Measurements from ENCODE around the gene WRAP73. TPM values are rescaled to one million over a fixed set of nuclear protein-coding genes. Genes with fewer than 3 reads are reported as not detected.

Gene WRAP73, protein sequence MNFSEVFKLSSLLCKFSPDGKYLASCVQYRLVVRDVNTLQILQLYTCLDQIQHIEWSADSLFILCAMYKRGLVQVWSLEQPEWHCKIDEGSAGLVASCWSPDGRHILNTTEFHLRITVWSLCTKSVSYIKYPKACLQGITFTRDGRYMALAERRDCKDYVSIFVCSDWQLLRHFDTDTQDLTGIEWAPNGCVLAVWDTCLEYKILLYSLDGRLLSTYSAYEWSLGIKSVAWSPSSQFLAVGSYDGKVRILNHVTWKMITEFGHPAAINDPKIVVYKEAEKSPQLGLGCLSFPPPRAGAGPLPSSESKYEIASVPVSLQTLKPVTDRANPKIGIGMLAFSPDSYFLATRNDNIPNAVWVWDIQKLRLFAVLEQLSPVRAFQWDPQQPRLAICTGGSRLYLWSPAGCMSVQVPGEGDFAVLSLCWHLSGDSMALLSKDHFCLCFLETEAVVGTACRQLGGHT
- 10.0 and 10.7 TPM in 2 replicates for total RNA-seq

DNA sequence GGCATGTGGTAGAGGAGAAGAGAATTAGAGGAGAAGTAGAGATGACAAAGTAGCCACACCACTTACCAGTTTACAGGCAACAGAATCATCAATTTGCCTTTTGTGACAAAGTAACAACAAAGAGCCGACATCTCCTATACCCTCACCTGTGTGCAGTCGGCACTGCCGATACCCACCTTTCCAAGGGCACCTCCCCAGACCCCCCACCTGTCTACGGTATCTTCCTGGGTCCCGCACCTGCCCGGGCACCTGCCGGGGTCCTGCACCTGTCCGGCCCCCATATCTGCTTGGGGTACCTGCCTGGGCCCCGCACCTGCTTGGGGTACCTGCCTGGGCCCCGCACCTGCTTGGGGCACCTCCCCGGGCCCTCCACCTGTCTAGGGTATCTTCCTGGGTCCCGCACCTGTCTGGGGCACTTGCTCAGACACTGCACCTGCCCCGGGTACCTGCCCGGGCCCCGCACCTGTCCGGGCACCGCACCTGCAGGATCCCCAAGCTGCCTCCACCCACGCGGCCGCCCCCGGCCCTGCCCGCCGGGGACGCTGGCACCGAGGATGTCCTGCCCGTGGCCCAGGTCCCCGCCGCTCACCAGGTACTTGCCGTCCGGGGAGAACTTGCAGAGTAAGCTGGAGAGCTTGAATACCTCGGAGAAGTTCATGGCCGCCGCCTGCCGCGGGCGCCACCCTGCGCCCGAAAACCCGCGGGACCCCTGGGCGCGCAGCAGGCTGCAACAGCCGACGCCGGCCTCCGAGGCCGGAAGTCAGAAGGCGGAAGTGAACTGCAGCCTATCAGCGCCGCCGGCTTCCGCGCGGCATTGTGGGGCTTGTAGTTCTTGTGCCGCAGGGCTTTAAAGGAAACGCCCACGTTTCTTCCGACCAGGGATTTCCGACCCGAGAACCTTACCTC, at the start of gene WRAP73:
Gene WRAP73, minus strand, starts transcription at position 762 of the 906 bp plus-strand sequence. Its CDS starts 104 bp downstream, at position 658.

DNA sequence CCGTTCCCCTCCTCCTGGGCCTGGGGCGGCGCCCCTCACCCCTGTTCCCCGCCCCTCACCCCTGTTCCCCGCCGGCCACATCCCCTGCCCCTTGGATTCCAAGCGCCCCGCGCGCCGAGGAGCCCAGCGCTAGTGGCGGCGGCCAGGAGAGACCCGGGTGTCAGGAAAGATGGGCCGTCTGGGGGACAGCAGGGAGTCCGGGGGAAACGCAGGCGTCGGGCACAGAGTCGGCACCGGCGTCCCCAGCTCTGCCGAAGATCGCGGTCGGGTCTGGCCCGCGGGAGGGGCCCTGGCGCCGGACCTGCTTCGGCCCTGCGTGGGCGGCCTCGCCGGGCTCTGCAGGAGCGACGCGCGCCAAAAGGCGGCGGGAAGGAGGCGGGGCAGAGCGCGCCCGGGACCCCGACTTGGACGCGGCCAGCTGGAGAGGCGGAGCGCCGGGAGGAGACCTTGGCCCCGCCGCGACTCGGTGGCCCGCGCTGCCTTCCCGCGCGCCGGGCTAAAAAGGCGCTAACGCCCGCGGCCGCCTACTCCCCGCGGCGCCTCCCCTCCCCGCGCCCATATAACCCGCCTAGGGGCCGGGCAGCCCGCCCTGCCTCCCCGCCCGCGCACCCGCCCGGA, 2.1 kb upstream of the WRAP73 start, which contains the start of gene TP73:
Gene TP73, plus strand, starts transcription at position 587 of the 618 bp plus-strand sequence. CDS start 29,850 bp downstream, outside the sequence.

DNA sequence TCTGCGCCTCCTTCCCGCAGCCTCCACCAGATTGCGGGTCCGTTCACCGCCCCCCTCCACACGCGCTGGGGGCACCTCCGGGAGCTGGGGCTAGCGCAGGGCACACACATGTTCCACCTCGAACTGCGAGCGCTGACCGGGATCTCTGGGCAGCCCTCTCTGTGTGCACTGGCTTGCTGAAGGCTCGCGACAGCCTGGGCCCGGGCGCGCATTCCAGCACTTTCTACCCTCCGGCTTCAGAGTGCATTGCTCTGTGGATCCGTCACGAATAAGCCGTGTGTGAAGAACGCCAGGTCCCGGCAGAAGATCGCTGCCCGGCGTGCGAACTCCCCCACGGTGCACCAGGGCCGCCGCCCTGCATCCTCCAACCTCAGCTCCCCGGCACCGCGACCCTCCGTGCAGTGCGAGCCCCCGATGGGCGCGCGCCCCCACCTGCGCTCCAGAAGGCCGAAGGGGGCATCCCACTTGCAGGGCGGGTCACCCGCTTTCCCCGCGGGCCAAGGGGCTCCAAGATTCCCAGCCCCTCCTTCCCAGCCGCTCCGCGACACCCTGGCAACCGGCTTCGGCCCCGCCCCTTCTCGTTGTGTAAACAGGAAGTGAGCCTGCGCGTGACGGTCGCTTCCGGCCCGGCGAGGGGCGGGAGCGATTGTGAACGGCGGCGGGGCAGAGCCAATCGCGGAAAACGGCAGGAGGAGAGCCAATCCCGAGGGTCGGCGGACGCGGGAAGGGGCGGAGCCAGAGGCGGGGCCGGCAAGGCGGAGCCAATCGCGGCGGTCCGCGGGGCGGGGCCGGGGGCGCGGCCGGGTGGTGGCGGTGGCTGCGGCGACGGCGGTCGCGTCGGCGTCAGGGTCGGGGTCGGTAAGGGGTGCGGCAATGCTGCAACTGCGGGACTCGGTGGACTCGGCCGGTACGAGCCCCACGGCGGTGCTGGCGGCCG, 25.4 kb downstream of the WRAP73 start, which contains the start of gene TPRG1L:
Gene TPRG1L, plus strand, starts transcription at position 816 of the 937 bp plus-strand sequence. Its CDS starts 58 bp downstream, at position 874.

DNA sequence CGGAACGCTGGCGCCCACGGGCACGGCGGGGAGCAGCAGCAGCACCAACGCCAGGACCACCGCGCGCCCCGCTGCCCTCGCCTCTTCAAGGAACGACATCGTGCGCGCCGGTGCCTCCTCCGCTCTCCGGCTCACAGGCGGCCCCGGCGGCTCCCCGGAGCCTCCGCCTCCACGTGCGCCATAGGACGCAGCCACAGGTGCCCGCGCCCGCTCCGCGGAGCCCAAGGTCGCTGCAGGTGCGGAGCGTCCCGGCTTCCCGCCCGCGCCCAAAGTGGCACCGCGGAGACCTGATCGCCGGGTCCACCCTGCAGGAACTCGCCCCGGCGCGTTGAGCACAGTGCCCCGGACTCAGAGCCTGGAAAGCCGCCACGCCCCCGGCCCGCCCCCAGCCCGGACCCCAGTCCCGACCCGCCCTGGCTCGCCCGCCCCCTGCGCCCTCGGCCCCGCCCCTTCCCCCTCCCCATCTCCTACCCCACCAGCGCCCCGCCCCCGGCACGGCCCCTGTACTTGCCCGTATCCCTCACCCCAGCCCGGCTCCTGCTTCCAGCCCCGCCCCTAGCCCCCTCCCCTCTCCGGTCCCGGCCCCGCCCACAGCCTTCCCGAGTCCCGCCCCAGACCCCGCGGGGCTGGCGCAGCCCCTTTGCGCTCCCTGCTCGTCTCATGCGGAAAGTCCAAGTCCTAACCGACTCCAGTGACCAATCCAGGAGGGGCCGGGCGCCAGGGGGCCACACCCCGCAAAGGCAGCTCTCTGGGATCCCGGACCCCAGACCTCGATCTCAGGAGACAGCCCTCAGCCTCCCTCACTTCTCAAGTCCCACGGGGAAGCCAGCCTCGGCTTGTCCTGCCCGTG, 38.5 kb downstream of the WRAP73 start, which contains the start of gene MEGF6:
Gene MEGF6, minus strand, starts transcription at position 339 of the 850 bp plus-strand sequence. Its CDS starts 240 bp downstream, at position 99.

Other genes with a start within 250 kb of the WRAP73 start
- 0.81 TPM in 1 of 2 replicates, not detected in the other for gene ARHGEF16, start 195.4 kb downstream of the WRAP73 start, total RNA-seq
- gene MEGF6, start 38.6 kb downstream of the WRAP73 start, total RNA-seq, result 21.7 TPM in 2 replicates
- 19.9 and 32.6 TPM in 2 replicates for gene TPRG1L, start 25.1 kb downstream of the WRAP73 start, total RNA-seq
- gene TP73, start 2.4 kb upstream of the WRAP73 start, total RNA-seq, result not detected in 2 replicates
- gene CCDC27, start 102.3 kb upstream of the WRAP73 start, total RNA-seq, result not detected in 2 replicates
- not detected in 2 replicates for gene SMIM1, start 122.6 kb upstream of the WRAP73 start, total RNA-seq
- 26.9 and 35.7 TPM in 2 replicates for gene LRRC47, start 146.4 kb upstream of the WRAP73 start, total RNA-seq
- gene CEP104, start 207.1 kb upstream of the WRAP73 start, total RNA-seq, result 25.1 and 32.2 TPM in 2 replicates
- gene DFFB, start 207.4 kb upstream of the WRAP73 start, total RNA-seq, result 5.3 and 9.9 TPM in 2 replicates